D721Med (cell line): Measurements from ENCODE around the gene RALGAPA2.

ENCODE experiments used
- DNase-seq: peaks from one replicate; pipeline ENCODE4 v3.0.0; 2011; ENCODE audit warnings: low spot score; ENCODE audit not compliant: insufficient read length
- FAIRE-seq: peaks from 2 replicates; lab custom pipeline; 2011; peaks lifted over from hg19 to GRCh38; lab: Jason Lieb, UNC
- TF ChIP-seq, protein P1 (sequence below): IDR thresholded peaks from 2 replicates; pipeline ENCODE4 v1.5.1; 2012; ENCODE audit warnings: mild to moderate bottlenecking, control low read depth; ENCODE audit not compliant: insufficient read depth; ENCODE audit errors: missing control alignments

The RALGAPA2 gene

DNA sequence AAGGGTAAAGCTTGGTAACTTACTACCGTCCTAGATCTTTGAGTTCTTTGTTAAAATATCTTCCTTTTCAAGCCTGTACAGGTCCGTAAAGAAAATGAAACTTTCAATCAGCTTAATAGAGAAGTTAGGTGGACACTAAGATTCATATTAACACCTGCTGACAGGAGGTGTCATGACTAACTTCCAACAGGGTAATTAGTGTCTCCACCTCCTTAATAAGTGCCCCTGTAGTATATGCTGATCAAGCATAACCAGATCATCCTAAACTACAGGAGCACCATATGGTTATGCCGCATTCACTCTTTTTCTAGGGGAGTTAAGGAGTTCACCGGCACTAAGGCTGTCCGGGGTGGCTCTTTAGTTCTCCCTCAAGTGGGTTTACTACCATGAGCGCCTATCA is 23.9 kb upstream of the RALGAPA2 start:
- FAIRE-seq (no peak), DNase-seq (no peak)
- TF ChIP-seq, protein P1, sequence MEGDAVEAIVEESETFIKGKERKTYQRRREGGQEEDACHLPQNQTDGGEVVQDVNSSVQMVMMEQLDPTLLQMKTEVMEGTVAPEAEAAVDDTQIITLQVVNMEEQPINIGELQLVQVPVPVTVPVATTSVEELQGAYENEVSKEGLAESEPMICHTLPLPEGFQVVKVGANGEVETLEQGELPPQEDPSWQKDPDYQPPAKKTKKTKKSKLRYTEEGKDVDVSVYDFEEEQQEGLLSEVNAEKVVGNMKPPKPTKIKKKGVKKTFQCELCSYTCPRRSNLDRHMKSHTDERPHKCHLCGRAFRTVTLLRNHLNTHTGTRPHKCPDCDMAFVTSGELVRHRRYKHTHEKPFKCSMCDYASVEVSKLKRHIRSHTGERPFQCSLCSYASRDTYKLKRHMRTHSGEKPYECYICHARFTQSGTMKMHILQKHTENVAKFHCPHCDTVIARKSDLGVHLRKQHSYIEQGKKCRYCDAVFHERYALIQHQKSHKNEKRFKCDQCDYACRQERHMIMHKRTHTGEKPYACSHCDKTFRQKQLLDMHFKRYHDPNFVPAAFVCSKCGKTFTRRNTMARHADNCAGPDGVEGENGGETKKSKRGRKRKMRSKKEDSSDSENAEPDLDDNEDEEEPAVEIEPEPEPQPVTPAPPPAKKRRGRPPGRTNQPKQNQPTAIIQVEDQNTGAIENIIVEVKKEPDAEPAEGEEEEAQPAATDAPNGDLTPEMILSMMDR = no peak

GRCh38 chr20:20734475-20734948 is 22.1 kb upstream of the RALGAPA2 start:
- TF ChIP-seq, protein P1 = no peak
- no peak for FAIRE-seq

DNA sequence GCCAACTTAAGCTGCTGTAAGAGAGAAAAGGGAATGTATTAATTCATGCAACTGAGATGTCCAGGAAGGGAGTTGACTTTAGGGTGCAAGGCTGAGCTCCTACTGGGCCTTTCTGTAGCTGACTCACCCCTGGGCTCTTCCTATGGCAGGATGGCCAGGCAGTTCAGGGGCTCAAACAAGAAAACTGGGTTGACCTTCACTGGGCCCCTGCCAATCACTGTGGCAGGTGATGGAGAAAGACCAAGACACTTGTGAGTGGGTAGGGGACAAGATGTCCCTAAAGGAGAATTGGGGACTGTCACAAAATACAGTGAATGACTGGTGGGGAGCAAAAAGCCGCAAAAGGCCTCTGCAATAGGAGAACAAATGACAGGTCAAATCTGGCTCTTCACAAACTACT is 21.5 kb upstream of the RALGAPA2 start:
- FAIRE-seq (no peak), DNase-seq (no peak)
- TF ChIP-seq, protein P1 = no peak

More at GRCh38 chr20:20734475-20734948, 22.1 kb upstream of the RALGAPA2 start:
- DNase-seq = no peak

- no peak for FAIRE-seq
- DNase-seq = no peak
- TF ChIP-seq, protein P1 = no peak
Measured at GRCh38 chr20:20732641-20733040, 20.2 kb upstream of the RALGAPA2 start.

- TF ChIP-seq, protein P1 = no peak
- DNase-seq = no peak
- no peak for FAIRE-seq
Measured at GRCh38 chr20:20731945-20732296, 19.5 kb upstream of the RALGAPA2 start.

DNA sequence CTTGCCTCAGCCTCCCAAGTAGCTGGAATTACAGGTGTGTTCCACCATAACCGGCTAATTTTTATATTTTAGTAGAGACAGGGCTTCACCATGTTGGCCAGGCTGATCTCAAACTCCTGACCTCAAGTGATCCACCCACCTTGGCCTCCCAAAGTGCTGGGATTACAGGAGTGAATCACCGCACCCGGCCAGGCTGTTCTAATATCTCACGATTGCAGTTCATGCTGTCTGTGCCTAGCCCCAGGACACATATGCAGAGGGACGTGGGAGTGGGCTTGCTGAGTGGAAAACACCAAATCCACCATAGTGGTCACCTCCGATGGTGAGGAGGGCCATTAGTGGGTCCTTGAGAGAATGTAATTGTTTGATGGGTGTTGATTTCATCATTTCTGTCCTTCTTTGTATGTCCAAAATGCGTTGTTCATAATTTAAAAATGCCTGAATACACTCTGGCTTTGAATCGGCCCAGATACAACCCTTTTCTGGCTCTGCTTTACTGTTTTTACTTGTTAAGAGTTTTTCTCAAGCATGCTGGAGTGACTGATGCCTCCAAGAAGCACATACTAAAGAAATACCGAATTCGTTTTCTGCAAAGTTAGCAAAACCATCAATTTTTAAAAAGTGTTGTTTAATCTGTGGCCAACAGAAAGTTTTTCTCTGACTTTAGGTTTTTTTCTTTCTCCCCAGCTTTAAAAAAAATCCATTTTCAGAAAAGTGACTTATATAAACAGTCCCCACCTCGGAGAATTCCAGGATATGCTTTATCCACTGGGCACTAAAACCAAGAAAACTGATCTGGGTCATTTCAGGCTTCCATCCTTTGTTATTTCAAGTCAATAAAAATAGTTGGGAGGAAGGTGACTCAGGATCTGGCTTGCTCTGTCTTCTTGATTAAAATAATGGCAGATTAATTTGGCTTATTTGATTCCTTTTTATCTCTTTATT is 18.8 kb upstream of the RALGAPA2 start:
- FAIRE-seq = no peak

More for the DNA sequence above, 18.8 kb upstream of the RALGAPA2 start:
- TF ChIP-seq, protein P1 = no peak
- no peak for DNase-seq
